GM18520 (cell line): Measurements from ENCODE around the gene EXOC3L4.
"Not testable (repeated sequence)": the region's sequence is repeated elsewhere in the genome, so short reads cannot be mapped to it uniquely, and the experiment has no call there.

Experiments used
- ATAC-seq: cut with Tn5 transposase; IDR thresholded peaks from one replicate; pipeline ENCODE4 v1.9.1; 2021; ENCODE audit not compliant: unreplicated experiment

The EXOC3L4 gene

GRCh38 chr14:103104654-103105452, 10.3 kb downstream of the EXOC3L4 start:
- no peak for ATAC-seq

- ATAC-seq = no peak
Measured at GRCh38 chr14:103105580-103106150, 11.1 kb downstream of the EXOC3L4 start.

- no peak for ATAC-seq
Measured at GRCh38 chr14:103107455-103107854, 12.9 kb downstream of the EXOC3L4 start.

- no peak for ATAC-seq
Measured at GRCh38 chr14:103107941-103108748, 13.6 kb downstream of the EXOC3L4 start.

- ATAC-seq = no peak
Measured at GRCh38 chr14:103108749-103109207, 14.3 kb downstream of the EXOC3L4 start.

- no peak for ATAC-seq
Measured at GRCh38 chr14:103109535-103110441, 15.3 kb downstream of the EXOC3L4 start.

- no peak for ATAC-seq
Measured at GRCh38 chr14:103110681-103111231, 16.2 kb downstream of the EXOC3L4 start.

- no peak for ATAC-seq
Measured at GRCh38 chr14:103111232-103111868, 16.8 kb downstream of the EXOC3L4 start.

- no peak for ATAC-seq
Measured at GRCh38 chr14:103112400-103113243, 18.1 kb downstream of the EXOC3L4 start.

GRCh38 chr14:103113303-103113702, 18.8 kb downstream of the EXOC3L4 start:
- ATAC-seq = no peak

GRCh38 chr14:103113774-103114173, 19.2 kb downstream of the EXOC3L4 start:
- no peak for ATAC-seq

GRCh38 chr14:103115086-103115679, 20.7 kb downstream of the EXOC3L4 start:
- ATAC-seq = not testable (repeated sequence)

GRCh38 chr14:103115845-103116572, 21.5 kb downstream of the EXOC3L4 start:
- no peak for ATAC-seq

GRCh38 chr14:103116636-103117035, 22.1 kb downstream of the EXOC3L4 start:
- ATAC-seq = no peak

GRCh38 chr14:103117499-103117898, 23.0 kb downstream of the EXOC3L4 start:
- not testable (repeated sequence) for ATAC-seq

- ATAC-seq = no peak
Measured at GRCh38 chr14:103118018-103118662, 23.6 kb downstream of the EXOC3L4 start.

GRCh38 chr14:103118663-103119404, 24.3 kb downstream of the EXOC3L4 start:
- ATAC-seq = no peak
